A549 (cell line): ENCODE data around the gene CHCHD6.

ENCODE experiments used
- EHMT2 ChIP-seq: fragments of 200-600 bp; sonication (generic); IDR thresholded peaks from 2 replicates; pipeline ENCODE4 v1.6.1; 2016; ENCODE audit warnings: antibody characterized with exemption, low read depth, mild to moderate bottlenecking, moderate library complexity
- HMGXB4 ChIP-seq: fragments of 250-450 bp; sonication (Bioruptor Pico); IDR thresholded peaks from 2 replicates; pipeline ENCODE4 v1.5.0; 2021; ENCODE audit warnings: mild to moderate bottlenecking, moderate library complexity, borderline replicate concordance
- POLR2A ChIP-seq: IDR thresholded peaks from 2 replicates; pipeline ENCODE4 v1.6.1; 2012; ENCODE audit warnings: mild to moderate bottlenecking, low read length
- REST ChIP-seq: fragments of 200-600 bp; sonication (generic); IDR thresholded peaks from 2 replicates; pipeline ENCODE4 v1.6.1; 2016; ENCODE audit warnings: antibody characterized with exemption, mild to moderate bottlenecking, moderate library complexity

GRCh38 chr3:126957776-126958637 lies 254.0 kb downstream of the CHCHD6 start:
- TF ChIP-seq REST (no peak), POLR2A (no peak), EHMT2 (no peak), HMGXB4 (no peak)
